Left lobe of liver (tissue), 2 donors: Measurements from ENCODE around the gene ZMYM5. TPM values are rescaled to one million over a fixed set of nuclear protein-coding genes. Genes with fewer than 3 reads are reported as not detected.
"Not testable (repeated sequence)": the region's sequence is repeated elsewhere in the genome, so short reads cannot be mapped to it uniquely, and the experiment has no call there.

ENCODE experiments used
- ATAC-seq: fragments of 200-7000 bp; cut with Tn5 transposase; one replicate; pipeline ENCODE4 v1.9.1; 2020; ENCODE audit warnings: mild to moderate bottlenecking, moderate library complexity
- DNase-seq: peaks from one replicate; pipeline ENCODE4 v3.0.0-alpha.2; 2020; ENCODE audit warnings: low spot score
- total RNA-seq: library from RNA; stranded (reverse); gene quantifications from one replicate; pipeline ENCODE4 v1.2.1, GENCODE V29; 2021
- donor health status: DM: no; HTN: no; CAD: no; lungs with moderate emphysema.
- donor health status: DM: no; HTN: yes; CAD: no.

The ZMYM5 gene
- total RNA-seq, 1 donor from 2014 or later, result 4.0 TPM

GRCh38 chr13:19822673-19823072 is 40.8 kb downstream of the ZMYM5 start:
- DNase-seq (no peak), ATAC-seq (no peak)

GRCh38 chr13:19818223-19818842 is 45.1 kb downstream of the ZMYM5 start:
- ATAC-seq (peak; percentile 31), DNase-seq (no peak)

- no peak for DNase-seq
- peak; percentile 72 for ATAC-seq
Observed at GRCh38 chr13:19817510-19818158, 45.8 kb downstream of the ZMYM5 start.

- DNase-seq, result no peak
- no peak for ATAC-seq
Observed at GRCh38 chr13:19817106-19817505, 46.3 kb downstream of the ZMYM5 start.

- not testable (repeated sequence) for DNase-seq, ATAC-seq
Observed at GRCh38 chr13:19815842-19816241, 47.6 kb downstream of the ZMYM5 start.

GRCh38 chr13:19810996-19811881 is 52.2 kb downstream of the ZMYM5 start:
- ATAC-seq, result no peak

GRCh38 chr13:19810151-19810550 is 53.3 kb downstream of the ZMYM5 start:
- DNase-seq (no peak), ATAC-seq (no peak)

More at GRCh38 chr13:19810996-19811881, 52.2 kb downstream of the ZMYM5 start:
- no peak for DNase-seq

- DNase-seq (no peak), ATAC-seq (no peak)
Observed at GRCh38 chr13:19805765-19806164, 57.7 kb downstream of the ZMYM5 start.

- DNase-seq, result no peak
- no peak for ATAC-seq
Observed at GRCh38 chr13:19795956-19796355, 67.5 kb downstream of the ZMYM5 start.

- DNase-seq (no peak), ATAC-seq (no peak)
Observed at GRCh38 chr13:19794631-19795030, 68.8 kb downstream of the ZMYM5 start.

- ATAC-seq, result no peak
- no peak for DNase-seq
Observed at GRCh38 chr13:19791953-19792537, 71.4 kb downstream of the ZMYM5 start.

GRCh38 chr13:19782727-19783682 is 80.4 kb downstream of the ZMYM5 start, which contains the start of gene PSPC1:
TSS of gene PSPC1 (minus strand) at chr13:19782945. CDS start at chr13:19782757, 188 bp downstream.
- DNase-seq, result peak; percentile 96
- peak; percentile 93 for ATAC-seq

GRCh38 chr13:19782049-19782726 is 81.3 kb downstream of the ZMYM5 start:
- peak; percentile 74 for ATAC-seq
- peak; percentile 77 for DNase-seq

- ATAC-seq (no peak), DNase-seq (no peak)
Observed at GRCh38 chr13:19781526-19781925, 81.9 kb downstream of the ZMYM5 start.

- DNase-seq, ATAC-seq: not testable (repeated sequence)
Observed at GRCh38 chr13:19780753-19781418, 82.6 kb downstream of the ZMYM5 start.
